KMS-11 (cell line): ENCODE measurements around the gene GAS5.

Experiments used
- H2AFZ ChIP-seq: fragments of 200-600 bp; sonication (generic); 2 replicates; pipeline ENCODE4 v1.6.1; 2016; ENCODE audit warnings: antibody characterized with exemption, mixed run types, low read depth
- H3K27ac ChIP-seq: fragments of 200-600 bp; sonication (generic); 2 replicates; pipeline ENCODE4 v1.6.1; 2016; ENCODE audit warnings: mild to moderate bottlenecking, mixed run types
- H3K27me3 ChIP-seq: fragments of 200-600 bp; sonication (generic); 2 replicates; pipeline ENCODE4 v1.6.1; 2017; ENCODE audit warnings: mild to moderate bottlenecking, low read depth, mixed run types, moderate library complexity; ENCODE audit not compliant: insufficient read depth
- H3K36me3 ChIP-seq: fragments of 200-600 bp; sonication (generic); 2 replicates; pipeline ENCODE4 v1.6.1; 2017; ENCODE audit warnings: mild to moderate bottlenecking, mixed run types; ENCODE audit not compliant: insufficient read depth
- H3K4me1 ChIP-seq: fragments of 200-600 bp; sonication (generic); 2 replicates; pipeline ENCODE4 v1.6.1; 2016; ENCODE audit warnings: mild to moderate bottlenecking, low read depth, mixed run types; ENCODE audit not compliant: poor library complexity, severe bottlenecking
- H3K4me2 ChIP-seq: fragments of 200-600 bp; sonication (generic); 2 replicates; pipeline ENCODE4 v1.7.0; 2016; ENCODE audit warnings: mild to moderate bottlenecking, mixed run types
- H3K4me3 ChIP-seq: fragments of 200-600 bp; sonication (generic); IDR thresholded peaks from 2 replicates; pipeline ENCODE4 v1.6.1; 2017; ENCODE audit warnings: low read depth, low read length, mixed read lengths; ENCODE audit not compliant: insufficient read depth
- H3K79me2 ChIP-seq: fragments of 200-600 bp; sonication (generic); 2 replicates; pipeline ENCODE4 v1.6.1; 2016; ENCODE audit warnings: low read depth, mixed run types; ENCODE audit not compliant: insufficient read depth
- H3K9ac ChIP-seq: fragments of 200-600 bp; sonication (generic); 2 replicates; pipeline ENCODE4 v1.6.1; 2016; ENCODE audit warnings: mild to moderate bottlenecking, mixed run types
- H4K20me1 ChIP-seq: fragments of 200-600 bp; sonication (generic); 2 replicates; pipeline ENCODE4 v1.6.1; 2016; ENCODE audit warnings: mild to moderate bottlenecking, mixed run types; ENCODE audit not compliant: insufficient read depth
- TF ChIP-seq, protein P1 (sequence below): fragments of 200-600 bp; sonication (generic); conservative IDR thresholded peaks from 2 replicates; pipeline ENCODE4 v1.6.1; 2017; ENCODE audit warnings: low read depth, mild to moderate bottlenecking, antibody characterized with exemption, low read length, moderate library complexity, mixed read lengths

Gene GAS5

DNA sequence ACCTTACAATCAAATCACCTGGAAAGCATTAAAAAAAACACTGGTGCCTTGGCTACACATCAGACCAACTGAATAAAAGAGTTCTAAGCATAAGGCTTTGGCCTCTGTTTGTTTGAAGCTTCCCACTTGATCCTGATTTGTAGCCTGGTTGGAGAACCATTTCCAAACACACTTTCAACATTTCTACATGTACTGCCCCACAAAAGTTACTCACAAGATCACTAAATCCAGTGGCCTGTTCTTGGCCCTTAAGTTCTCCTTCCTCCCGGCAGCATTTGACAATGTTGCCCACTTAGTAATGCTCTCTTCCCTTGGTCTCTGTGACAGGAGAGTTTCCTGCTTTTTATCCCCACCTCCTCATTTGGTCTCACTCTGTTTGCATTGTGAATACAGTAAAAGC lies 11.8 kb downstream of the GAS5 start:
- TF ChIP-seq, protein P1, sequence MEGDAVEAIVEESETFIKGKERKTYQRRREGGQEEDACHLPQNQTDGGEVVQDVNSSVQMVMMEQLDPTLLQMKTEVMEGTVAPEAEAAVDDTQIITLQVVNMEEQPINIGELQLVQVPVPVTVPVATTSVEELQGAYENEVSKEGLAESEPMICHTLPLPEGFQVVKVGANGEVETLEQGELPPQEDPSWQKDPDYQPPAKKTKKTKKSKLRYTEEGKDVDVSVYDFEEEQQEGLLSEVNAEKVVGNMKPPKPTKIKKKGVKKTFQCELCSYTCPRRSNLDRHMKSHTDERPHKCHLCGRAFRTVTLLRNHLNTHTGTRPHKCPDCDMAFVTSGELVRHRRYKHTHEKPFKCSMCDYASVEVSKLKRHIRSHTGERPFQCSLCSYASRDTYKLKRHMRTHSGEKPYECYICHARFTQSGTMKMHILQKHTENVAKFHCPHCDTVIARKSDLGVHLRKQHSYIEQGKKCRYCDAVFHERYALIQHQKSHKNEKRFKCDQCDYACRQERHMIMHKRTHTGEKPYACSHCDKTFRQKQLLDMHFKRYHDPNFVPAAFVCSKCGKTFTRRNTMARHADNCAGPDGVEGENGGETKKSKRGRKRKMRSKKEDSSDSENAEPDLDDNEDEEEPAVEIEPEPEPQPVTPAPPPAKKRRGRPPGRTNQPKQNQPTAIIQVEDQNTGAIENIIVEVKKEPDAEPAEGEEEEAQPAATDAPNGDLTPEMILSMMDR = no peak
- Histone ChIP-seq H2AFZ (no peak overlapping the region), H3K4me3 (no peak overlapping the region), H3K4me2 (no peak overlapping the region), H3K36me3 (peaks cover 3% of the 10 kb centered on the region; the same call in 1 of the 2 replicates), H4K20me1 (no peaks in the 10 kb centered on the region), H3K79me2 (no peaks in the 10 kb centered on the region), H3K27me3 (no peaks in the 10 kb centered on the region), H3K9ac (no peak overlapping the region), H3K27ac (no peak overlapping the region; the same call in 1 of the 2 replicates), H3K4me1 (no peaks in the 10 kb centered on the region)

DNA sequence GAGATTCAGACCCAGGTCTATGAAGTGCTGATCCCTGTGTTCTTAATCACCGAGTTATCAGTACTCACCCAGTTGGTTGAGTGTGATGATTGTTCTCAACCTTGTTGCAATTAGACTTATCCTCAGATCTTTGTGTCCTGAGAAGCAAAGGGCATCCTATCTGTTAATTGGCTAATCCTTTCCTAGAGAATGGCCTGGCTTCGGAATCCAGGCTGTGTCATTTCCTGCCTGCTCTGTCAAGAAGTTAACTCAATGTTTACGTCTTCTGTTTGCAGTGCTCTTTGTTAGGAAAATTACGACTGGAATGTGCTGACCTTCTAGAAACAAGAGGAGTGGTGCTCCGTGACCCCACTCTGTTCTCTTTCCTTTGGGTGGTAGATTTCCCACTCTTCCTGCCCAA lies 14.7 kb downstream of the GAS5 start:
- Histone ChIP-seq H3K79me2 (no peaks in the 10 kb centered on the region), H3K36me3 (no peaks in the 10 kb centered on the region; the same call in 1 of the 2 replicates), H3K27ac (no peak overlapping the region), H4K20me1 (no peaks in the 10 kb centered on the region), H3K27me3 (no peaks in the 10 kb centered on the region), H3K4me3 (no peak overlapping the region), H2AFZ (no peak overlapping the region), H3K9ac (no peak overlapping the region), H3K4me2 (no peak overlapping the region), H3K4me1 (no peaks in the 10 kb centered on the region)
- TF ChIP-seq, protein P1 = no peak

GRCh38 chr1:173852105-173852504 lies 15.7 kb downstream of the GAS5 start:
- H3K4me3 ChIP-seq = no peak overlapping the region
- H3K4me1 ChIP-seq = no peaks in the 10 kb centered on the region
- TF ChIP-seq, protein P1 = no peak
- no peak overlapping the region for H2AFZ ChIP-seq
- no peak overlapping the region for H3K27ac ChIP-seq
- H4K20me1 ChIP-seq = no peaks in the 10 kb centered on the region
- no peaks in the 10 kb centered on the region for H3K27me3 ChIP-seq
- no peak overlapping the region for H3K4me2 ChIP-seq
- peaks cover 3% of the 10 kb centered on the region; the same call in 1 of the 2 replicates for H3K36me3 ChIP-seq
- H3K9ac ChIP-seq = no peak overlapping the region
- H3K79me2 ChIP-seq = no peaks in the 10 kb centered on the region

- Histone ChIP-seq H2AFZ (no peak overlapping the region), H4K20me1 (no peaks in the 10 kb centered on the region), H3K4me3 (no peak overlapping the region), H3K27me3 (no peaks in the 10 kb centered on the region), H3K79me2 (no peaks in the 10 kb centered on the region), H3K4me1 (no peaks in the 10 kb centered on the region), H3K27ac (no peak overlapping the region), H3K9ac (no peak overlapping the region), H3K36me3 (no peaks in the 10 kb centered on the region), H3K4me2 (no peak overlapping the region)
- TF ChIP-seq, protein P1 = no peak
Observed at GRCh38 chr1:173832748-173833147, 35.0 kb downstream of the GAS5 start.
